HFFc6 (cell line): Measurements from ENCODE around the gene SGIP1. TPM values are rescaled to one million over a fixed set of nuclear protein-coding genes. Genes with fewer than 3 reads are reported as not detected.

Experiments used
- DNase-seq: peaks from one replicate; pipeline ENCODE4 v3.0.0-alpha.2; 2018
- H3K27ac Mint-ChIP-seq: 2 replicates; pipeline ENCODE4 v1.8.0; 2020; ENCODE audit warnings: mild to moderate bottlenecking, mixed read lengths
- H3K27me3 Mint-ChIP-seq: 2 replicates; pipeline ENCODE4 v1.8.0; 2021; ENCODE audit warnings: mild to moderate bottlenecking, moderate library complexity, mixed read lengths; ENCODE audit not compliant: insufficient read depth
- H3K36me3 Mint-ChIP-seq: 2 replicates; pipeline ENCODE4 v1.8.0; 2021; ENCODE audit warnings: low read depth, mixed read lengths
- H3K4me1 Mint-ChIP-seq: 2 replicates; pipeline ENCODE4 v1.8.0; 2020; ENCODE audit warnings: low read depth, mixed read lengths
- H3K4me3 Mint-ChIP-seq: 2 replicates; pipeline ENCODE4 v1.8.0; 2020; ENCODE audit warnings: mild to moderate bottlenecking, moderate library complexity, mixed read lengths
- H3K9me3 Mint-ChIP-seq: 2 replicates; pipeline ENCODE4 v1.8.0; 2020; ENCODE audit warnings: mild to moderate bottlenecking, mixed read lengths
- CTCF ChIP-seq: fragments of 200-600 bp; sonication (generic); IDR thresholded peaks from 2 replicates; pipeline ENCODE4 v1.5.0; 2021; ENCODE audit warnings: antibody characterized with exemption, mild to moderate bottlenecking
- total RNA-seq, 6 experiments: library from RNA; stranded (reverse); fragmentation: NEBNext Ultra II Directional; extraction: Animal tissue kit (Norgen Biotek cat#: 25700); gene quantifications; 2 replicates in 1 of 6; 3 replicates in 5 of 6; pipeline ENCODE4 v1.2.3, GENCODE V29; 2021

Gene SGIP1
- total RNA-seq, 6 experiments from 2014 or later = 53.3 to 72.0 (median 57.9) TPM

DNA sequence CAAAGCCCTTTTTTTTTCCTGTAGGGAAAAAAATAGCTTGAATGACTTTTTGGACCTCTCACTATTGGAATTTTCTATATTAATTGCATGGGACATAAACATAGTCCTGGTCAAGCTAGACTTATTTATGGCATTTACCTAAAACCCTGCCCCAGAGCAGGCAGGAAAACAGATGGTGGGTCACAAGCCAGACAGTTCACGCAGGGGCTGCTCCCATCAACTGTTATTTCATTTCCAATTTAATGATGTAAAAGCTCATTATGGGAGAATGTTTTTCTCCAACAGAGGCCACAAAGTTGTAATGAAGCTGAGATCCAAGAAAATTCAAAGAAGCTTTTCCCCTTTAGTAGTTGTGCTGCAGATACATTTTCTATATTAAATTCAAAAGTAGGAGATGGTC is 99.2 kb downstream of the SGIP1 start:
- no peaks in the 10 kb centered on the region for H3K9me3 Mint-ChIP-seq
- DNase-seq = no peak
- peaks cover 29% of the 10 kb centered on the region for H3K36me3 Mint-ChIP-seq
- no peak overlapping the region for H3K27ac Mint-ChIP-seq
- H3K27me3 Mint-ChIP-seq = peaks cover 4% of the 10 kb centered on the region
- no peak overlapping the region for H3K4me3 Mint-ChIP-seq
- no peak for TF ChIP-seq CTCF
- peaks cover 11% of the 10 kb centered on the region; the same call in 1 of the 2 replicates for H3K4me1 Mint-ChIP-seq

DNA sequence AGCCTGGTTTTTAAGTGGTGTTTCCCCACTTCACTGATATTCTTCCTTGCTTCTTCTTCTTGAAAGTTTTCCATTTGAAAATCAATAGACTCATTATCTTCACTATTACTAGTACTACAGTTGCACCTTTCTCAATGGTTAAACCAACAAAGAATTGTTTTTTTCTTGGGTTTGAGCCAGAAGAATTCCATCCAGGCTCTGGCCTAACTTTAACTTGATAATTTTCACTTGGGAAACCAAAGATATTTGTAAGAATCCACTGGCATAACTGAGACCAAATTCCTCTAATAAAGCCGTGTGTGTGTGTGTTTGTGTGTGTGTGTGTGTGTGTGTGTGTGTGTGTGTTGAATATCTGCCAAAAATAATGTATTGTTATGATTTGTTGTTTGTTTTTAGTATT is 103.2 kb downstream of the SGIP1 start:
- DNase-seq = no peak
- no peak for TF ChIP-seq CTCF
- Mint-ChIP-seq H3K4me3 (no peak overlapping the region), H3K36me3 (peaks cover 35% of the 10 kb centered on the region), H3K9me3 (no peaks in the 10 kb centered on the region), H3K4me1 (peaks cover 15% of the 10 kb centered on the region), H3K27ac (no peak overlapping the region), H3K27me3 (no peaks in the 10 kb centered on the region; the same call in 1 of the 2 replicates)

GRCh38 chr1:66641891-66642473 is 108.0 kb downstream of the SGIP1 start:
- no peak for TF ChIP-seq CTCF
- H3K27ac Mint-ChIP-seq = peak overlapping the region; percentile 33
- no peaks in the 10 kb centered on the region for H3K27me3 Mint-ChIP-seq
- peaks cover 48% of the 10 kb centered on the region for H3K36me3 Mint-ChIP-seq
- H3K4me3 Mint-ChIP-seq = no peak overlapping the region
- H3K4me1 Mint-ChIP-seq = peaks cover 26% of the 10 kb centered on the region
- H3K9me3 Mint-ChIP-seq = no peaks in the 10 kb centered on the region
- no peak for DNase-seq

DNA sequence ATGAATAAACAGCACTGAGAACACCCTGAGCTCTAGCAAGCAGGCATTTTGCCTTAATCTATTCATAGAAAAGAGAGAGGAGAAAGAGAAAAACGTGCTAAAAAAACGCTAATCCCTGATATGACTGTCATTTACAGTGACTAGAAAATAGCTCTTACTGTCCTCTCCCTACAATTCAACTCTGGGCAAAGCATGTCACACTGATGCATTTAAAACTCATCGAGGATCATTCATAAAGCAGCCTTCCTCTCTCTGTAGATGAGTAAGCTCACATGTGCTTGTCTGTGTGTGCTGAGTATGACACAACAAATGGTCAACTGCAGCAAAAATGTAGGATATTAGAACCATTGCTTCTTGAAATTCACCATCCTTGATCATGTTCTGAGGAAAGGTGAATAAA is 109.0 kb downstream of the SGIP1 start:
- peaks cover 26% of the 10 kb centered on the region for H3K4me1 Mint-ChIP-seq
- H3K9me3 Mint-ChIP-seq = no peaks in the 10 kb centered on the region
- TF ChIP-seq CTCF = no peak
- H3K27me3 Mint-ChIP-seq = no peaks in the 10 kb centered on the region
- peak; percentile 25 for DNase-seq
- H3K36me3 Mint-ChIP-seq = peaks cover 43% of the 10 kb centered on the region
- no peak overlapping the region for H3K4me3 Mint-ChIP-seq
- peak overlapping the region; percentile 51 for H3K27ac Mint-ChIP-seq

DNA sequence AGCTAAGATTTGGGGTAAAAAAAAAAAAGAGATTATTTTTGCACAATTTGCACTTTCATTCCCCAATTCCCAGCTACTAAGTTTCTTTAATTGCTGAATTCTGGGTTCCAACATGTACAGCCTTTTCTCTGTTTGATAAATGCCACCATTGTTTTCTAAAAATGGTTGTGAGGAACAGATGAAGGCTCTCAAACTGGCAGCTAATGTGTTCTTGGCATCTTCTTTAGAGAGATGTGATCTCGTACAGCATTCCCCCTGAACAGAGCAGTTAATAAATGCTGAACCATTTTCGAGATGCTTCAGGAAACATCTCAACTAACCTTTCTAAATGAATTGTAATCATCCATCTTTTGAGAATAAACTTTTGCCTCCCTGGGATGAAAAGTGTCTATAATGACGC is 110.4 kb downstream of the SGIP1 start:
- H3K4me1 Mint-ChIP-seq = peaks cover 26% of the 10 kb centered on the region
- no peak overlapping the region for H3K27ac Mint-ChIP-seq
- no peak overlapping the region for H3K4me3 Mint-ChIP-seq
- H3K36me3 Mint-ChIP-seq = peaks cover 48% of the 10 kb centered on the region
- no peak for DNase-seq
- no peaks in the 10 kb centered on the region for H3K27me3 Mint-ChIP-seq
- TF ChIP-seq CTCF = no peak
- no peaks in the 10 kb centered on the region for H3K9me3 Mint-ChIP-seq
